Breast epithelium (tissue), 3 donors: ENCODE data around the gene PDGFD.

Experiments
- POLR2A ChIP-seq: fragments of 450-650 bp; IDR thresholded peaks from one replicate; pipeline ENCODE4 v1.6.1; 2016; ENCODE audit warnings: antibody characterized with exemption, mild to moderate bottlenecking, moderate library complexity
- POLR2AphosphoS5 ChIP-seq, 3 donors: sonication (generic); formaldehyde crosslinking; IDR thresholded peaks; one replicate each; pipeline ENCODE4 v1.6.1; 2017; ENCODE audit warnings: antibody characterized with exemption in 3 of 3
- TF ChIP-seq, protein P1 (sequence below), 3 donors: fragments of 450-650 bp; IDR thresholded peaks; one replicate each; pipeline ENCODE4 v1.5.1; 2016 to 2017; ENCODE audit warnings: antibody characterized with exemption in 3 of 3, mild to moderate bottlenecking in 3 of 3, moderate library complexity in 3 of 3

DNA sequence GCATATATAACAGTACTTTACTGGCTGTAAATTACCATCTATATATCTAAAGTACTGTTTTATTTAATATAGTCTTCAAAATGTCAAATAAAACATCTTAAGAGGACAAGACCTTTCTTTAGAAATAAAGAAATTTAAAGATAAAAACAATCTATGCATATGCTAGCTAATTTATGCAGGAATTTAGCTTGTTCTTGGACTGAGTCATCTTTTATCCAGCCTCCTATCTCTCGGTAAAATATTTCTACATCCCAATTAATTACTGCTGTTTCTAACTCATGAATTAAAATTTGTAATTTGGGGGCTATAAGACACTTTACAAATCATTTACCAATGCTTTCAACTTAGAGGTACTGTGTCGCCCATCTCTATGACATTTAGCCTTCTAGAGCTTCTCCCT lies 200.3 kb downstream of the PDGFD start:
- TF ChIP-seq, protein P1, sequence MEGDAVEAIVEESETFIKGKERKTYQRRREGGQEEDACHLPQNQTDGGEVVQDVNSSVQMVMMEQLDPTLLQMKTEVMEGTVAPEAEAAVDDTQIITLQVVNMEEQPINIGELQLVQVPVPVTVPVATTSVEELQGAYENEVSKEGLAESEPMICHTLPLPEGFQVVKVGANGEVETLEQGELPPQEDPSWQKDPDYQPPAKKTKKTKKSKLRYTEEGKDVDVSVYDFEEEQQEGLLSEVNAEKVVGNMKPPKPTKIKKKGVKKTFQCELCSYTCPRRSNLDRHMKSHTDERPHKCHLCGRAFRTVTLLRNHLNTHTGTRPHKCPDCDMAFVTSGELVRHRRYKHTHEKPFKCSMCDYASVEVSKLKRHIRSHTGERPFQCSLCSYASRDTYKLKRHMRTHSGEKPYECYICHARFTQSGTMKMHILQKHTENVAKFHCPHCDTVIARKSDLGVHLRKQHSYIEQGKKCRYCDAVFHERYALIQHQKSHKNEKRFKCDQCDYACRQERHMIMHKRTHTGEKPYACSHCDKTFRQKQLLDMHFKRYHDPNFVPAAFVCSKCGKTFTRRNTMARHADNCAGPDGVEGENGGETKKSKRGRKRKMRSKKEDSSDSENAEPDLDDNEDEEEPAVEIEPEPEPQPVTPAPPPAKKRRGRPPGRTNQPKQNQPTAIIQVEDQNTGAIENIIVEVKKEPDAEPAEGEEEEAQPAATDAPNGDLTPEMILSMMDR (IDR thresholded peaks at IDR 0.05): no peak
- TF ChIP-seq POLR2A (no peak), POLR2AphosphoS5 (IDR thresholded peaks at IDR 0.05) (no peak)
